OCI-LY3 (cell line): Measurements from ENCODE around the gene FCRL1.

Experiments used
- CTCF ChIP-seq: fragments of 200-600, 300-600 bp; sonication (generic); IDR thresholded peaks from 2 replicates; pipeline ENCODE4 v1.5.1; 2014; ENCODE audit warnings: antibody characterized with exemption, low read length, low read depth
- EZH2phosphoT487 ChIP-seq: fragments of 200-600 bp; shearing (Covaris generic); IDR thresholded peaks from 2 replicates; pipeline ENCODE4 v1.6.1; 2018; ENCODE audit warnings: antibody characterized with exemption, mixed run types, low read depth

- peak; percentile 49 for TF ChIP-seq CTCF
- TF ChIP-seq EZH2phosphoT487 = no peak
Measured at GRCh38 chr1:157862114-157863070, 42.5 kb upstream of the FCRL1 start.
